Measurements from ENCODE around the gene FSTL3.
"Not testable (repeated sequence)": the region's sequence is repeated elsewhere in the genome, so short reads cannot be mapped to it uniquely, and the experiment has no call there.

FSTL3 gene

GRCh38 chr19:661427-662196 is 14.6 kb upstream of the FSTL3 start:
- peak in 1 of 2 donors; percentile 57 for DNase-seq (ENCODE audit: low read depth in 2 of 2)

GRCh38 chr19:662207-662961 is 13.8 kb upstream of the FSTL3 start:
- DNase-seq (ENCODE audit: low read depth in 2 of 2): peak; percentile 64 to 65

- peak; percentile 92 to 98 for DNase-seq (ENCODE audit: low read depth in 2 of 2)
Measured at GRCh38 chr19:662962-663681, 13.1 kb upstream of the FSTL3 start, which contains the start of gene RNF126. TSS of gene RNF126 (minus strand) at chr19:663214. CDS start at chr19:663121, 93 bp downstream.

GRCh38 chr19:663682-664117 is 12.5 kb upstream of the FSTL3 start:
- DNase-seq (ENCODE audit: low read depth in 2 of 2): no peak

- peak; percentile 77 to 79 for DNase-seq (ENCODE audit: low read depth in 2 of 2)
Measured at GRCh38 chr19:664913-665443, 11.2 kb upstream of the FSTL3 start.

GRCh38 chr19:666985-667573 is 9.1 kb upstream of the FSTL3 start:
- DNase-seq (ENCODE audit: low read depth in 2 of 2): not testable (repeated sequence)

GRCh38 chr19:668675-669434 is 7.3 kb upstream of the FSTL3 start:
- not testable (repeated sequence) for DNase-seq (ENCODE audit: low read depth in 2 of 2)

GRCh38 chr19:670609-671075 is 5.5 kb upstream of the FSTL3 start:
- no peak for DNase-seq (ENCODE audit: low read depth in 2 of 2)

- DNase-seq (ENCODE audit: low read depth in 2 of 2): no peak
Measured at GRCh38 chr19:674282-675151, 1.7 kb upstream of the FSTL3 start.

GRCh38 chr19:676007-676338 is 219 bp upstream of the FSTL3 start:
- DNase-seq (ENCODE audit: low read depth in 2 of 2): no peak

- DNase-seq (ENCODE audit: low read depth in 2 of 2): no peak
Measured at GRCh38 chr19:677201-677600, 1.0 kb downstream of the FSTL3 start.

- no peak for DNase-seq (ENCODE audit: low read depth in 2 of 2)
Measured at GRCh38 chr19:677601-678436, 1.6 kb downstream of the FSTL3 start.

- no peak for DNase-seq (ENCODE audit: low read depth in 2 of 2)
Measured at GRCh38 chr19:678791-679388, 2.7 kb downstream of the FSTL3 start.

- peak in 1 of 2 donors; percentile 40 for DNase-seq (ENCODE audit: low read depth in 2 of 2)
Measured at GRCh38 chr19:679418-680286, 3.5 kb downstream of the FSTL3 start.

GRCh38 chr19:680287-681028 is 4.3 kb downstream of the FSTL3 start:
- DNase-seq (ENCODE audit: low read depth in 2 of 2): peak; percentile 100

Data from stimulated activated CD4-positive, alpha-beta T cell treated with anti-CD3 and anti-CD28 coated beads, Interleukin-4, amount 100 ng/mL, for 48 hours (primary cell).